Retinal pigment epithelial cell (primary cell): ENCODE measurements around the gene SMPD3.

ENCODE experiments used
- DNase-seq: peaks from one replicate; pipeline ENCODE4 v3.0.0-alpha.2; 2010; ENCODE audit warnings: low read depth
- H3K4me3 ChIP-seq: 2 replicates; pipeline ENCODE4 v1.5.1; 2011; ENCODE audit warnings: mild to moderate bottlenecking, low read length, control low read depth, moderate library complexity
- CTCF ChIP-seq: conservative IDR thresholded peaks from 2 replicates; pipeline ENCODE4 v1.5.1; 2011; ENCODE audit warnings: low read depth, low read length, control low read depth, inconsistent platforms

SMPD3 gene

GRCh38 chr16:68356919-68357286 is 91.4 kb downstream of the SMPD3 start:
- H3K4me3 ChIP-seq: no peak overlapping the region
- no peak for TF ChIP-seq CTCF
- no peak for DNase-seq

GRCh38 chr16:68356249-68356918 is 91.9 kb downstream of the SMPD3 start:
- H3K4me3 ChIP-seq: no peak overlapping the region
- no peak for TF ChIP-seq CTCF
- DNase-seq: no peak

- H3K4me3 ChIP-seq: no peak overlapping the region
- no peak for DNase-seq
- TF ChIP-seq CTCF: peak; percentile 25
Observed at GRCh38 chr16:68355447-68356248, 92.7 kb downstream of the SMPD3 start.

GRCh38 chr16:68354816-68355215 is 93.5 kb downstream of the SMPD3 start:
- no peak for DNase-seq
- H3K4me3 ChIP-seq: no peak overlapping the region
- no peak for TF ChIP-seq CTCF

- TF ChIP-seq CTCF: no peak
- no peak overlapping the region for H3K4me3 ChIP-seq
- no peak for DNase-seq
Observed at GRCh38 chr16:68353366-68353765, 94.9 kb downstream of the SMPD3 start.

GRCh38 chr16:68351991-68352431 is 96.3 kb downstream of the SMPD3 start:
- no peak overlapping the region for H3K4me3 ChIP-seq
- TF ChIP-seq CTCF: no peak
- DNase-seq: no peak

GRCh38 chr16:68351463-68351862 is 96.8 kb downstream of the SMPD3 start:
- TF ChIP-seq CTCF: no peak
- DNase-seq: no peak
- no peak overlapping the region for H3K4me3 ChIP-seq
